HK-2 (cell line): ENCODE measurements around the gene POLL.
A peak's percentile ranks its signal among the peaks of the same experiment; 100 is the strongest.
"Not testable (repeated sequence)": the region's sequence is repeated elsewhere in the genome, so short reads cannot be mapped to it uniquely, and the experiment has no call there.

ENCODE experiments used
- DNase-seq: peaks from one replicate; pipeline ENCODE4 v3.0.0-alpha.2; 2018; ENCODE audit not compliant: unreplicated experiment

Gene POLL

GRCh38 chr10:101587725-101588653 is at the start of gene POLL, which contains the start of gene DPCD:
POLL (minus strand) TSS chr10:101588257; CDS start chr10:101587360, 897 bp downstream.
DPCD (plus strand) TSS chr10:101588321; CDS start chr10:101588337, 16 bp downstream.
- peak; percentile 96 for DNase-seq

GRCh38 chr10:101633510-101633909 is 45.5 kb upstream of the POLL start:
- not testable (repeated sequence) for DNase-seq

GRCh38 chr10:101631821-101632475 is 43.9 kb upstream of the POLL start:
- DNase-seq: no peak

- no peak for DNase-seq
Measured at GRCh38 chr10:101630633-101630920, 42.5 kb upstream of the POLL start.

DNA sequence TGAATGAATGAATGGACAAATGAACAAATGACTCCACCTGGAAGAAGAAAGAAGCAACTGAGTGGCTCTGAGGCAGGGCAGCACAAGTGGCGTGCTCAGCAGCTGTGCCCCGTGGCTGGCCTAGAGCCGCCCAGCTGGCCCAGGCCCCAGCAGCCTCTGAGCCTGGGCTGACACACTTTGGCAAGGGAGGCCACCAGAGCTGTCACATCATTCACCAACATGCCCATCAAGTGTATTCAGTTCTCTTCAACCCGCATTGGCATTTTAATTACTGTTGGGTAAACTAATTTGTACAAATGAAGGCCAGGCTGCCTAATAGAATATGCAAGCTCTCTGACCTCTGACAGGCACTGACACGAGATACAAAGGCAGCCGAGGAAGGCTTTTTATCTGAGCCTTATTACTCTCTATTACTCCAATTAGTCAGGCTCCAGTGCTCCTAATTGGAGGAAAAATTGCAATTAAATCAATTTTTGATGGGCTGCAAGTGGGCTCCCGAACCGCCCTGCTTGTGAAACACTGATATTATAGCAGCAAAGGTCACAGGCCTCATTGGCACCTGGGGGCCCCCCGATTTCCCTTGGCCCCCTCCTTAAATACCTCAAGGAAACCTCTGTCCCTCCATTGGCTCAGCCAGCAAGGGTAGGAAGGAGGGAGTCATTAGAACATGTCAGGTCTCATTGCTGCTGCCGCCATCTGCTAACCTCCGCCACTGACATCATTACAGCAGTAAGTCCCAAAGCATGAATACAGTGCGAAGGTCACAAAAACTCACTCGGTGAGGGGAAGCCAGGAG is 42.0 kb upstream of the POLL start:
- DNase-seq: no peak

GRCh38 chr10:101625821-101626412 is 37.9 kb upstream of the POLL start:
- no peak for DNase-seq

DNA sequence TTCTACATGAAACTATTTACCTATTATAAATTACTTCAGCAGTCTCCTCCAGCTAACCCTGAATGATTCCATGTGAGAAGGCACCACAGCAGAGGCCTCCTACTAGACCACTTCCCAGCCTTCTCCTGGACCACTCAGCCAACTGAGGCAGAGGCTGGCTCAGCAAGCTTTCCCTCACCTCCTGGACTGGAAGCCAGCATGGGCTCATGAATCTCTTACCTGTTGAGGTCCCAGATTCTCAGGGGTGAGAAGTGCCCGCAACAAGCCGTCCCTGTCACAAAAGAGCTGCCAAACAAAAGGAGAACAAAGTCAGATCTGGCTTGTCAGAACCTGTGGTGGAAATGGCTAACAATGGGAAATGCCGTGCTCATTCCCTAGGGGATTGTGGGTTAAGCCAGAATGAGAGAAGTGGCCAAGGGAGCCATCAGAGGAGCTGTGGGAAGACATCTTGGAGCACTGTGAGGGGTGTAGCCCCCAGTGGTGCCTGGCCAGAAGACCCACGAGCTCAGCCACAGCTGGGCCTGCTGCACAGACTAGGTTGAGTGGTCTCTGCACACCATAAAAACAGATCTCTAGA is 36.6 kb upstream of the POLL start:
- no peak for DNase-seq

DNA sequence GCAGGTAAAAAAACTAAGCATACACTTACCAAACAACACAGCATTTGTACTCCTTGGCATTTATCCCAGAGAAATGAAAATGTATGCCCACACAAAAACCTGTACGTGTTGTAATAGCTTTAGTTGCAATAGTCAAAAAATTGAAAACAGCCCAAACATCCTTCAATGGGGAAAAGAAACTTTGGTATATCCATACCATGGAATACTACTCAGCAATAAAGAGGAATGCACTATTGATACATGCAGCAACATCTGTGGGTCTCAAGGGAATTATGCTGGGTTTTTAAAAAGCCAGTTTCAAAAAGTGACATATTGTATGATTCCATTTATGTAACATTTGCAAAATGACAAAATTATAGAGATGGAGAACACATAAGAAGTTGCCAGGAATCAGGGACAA is 35.5 kb upstream of the POLL start:
- DNase-seq: no peak

DNA sequence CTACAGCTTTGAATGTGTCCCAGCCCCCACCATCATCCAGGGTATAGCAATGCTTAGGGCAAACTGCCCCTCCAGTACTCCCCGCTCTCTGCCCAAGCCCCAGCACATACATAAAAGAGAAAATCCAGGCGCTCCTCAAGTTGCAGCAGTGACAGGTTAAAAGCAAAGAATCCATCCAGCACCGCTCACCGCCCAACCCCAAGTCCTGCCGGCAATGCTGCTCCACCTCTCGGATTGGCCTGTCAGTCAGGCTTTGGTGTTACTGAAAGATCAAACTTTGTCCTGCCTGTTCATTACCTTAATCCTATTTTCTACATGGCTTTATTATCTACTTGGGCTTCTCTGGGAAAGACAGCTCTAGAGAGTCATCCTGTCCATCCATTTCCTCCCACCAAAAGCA is 31.9 kb upstream of the POLL start:
- no peak for DNase-seq

- DNase-seq: no peak
Measured at GRCh38 chr10:101618871-101619270, 30.8 kb upstream of the POLL start.

DNA sequence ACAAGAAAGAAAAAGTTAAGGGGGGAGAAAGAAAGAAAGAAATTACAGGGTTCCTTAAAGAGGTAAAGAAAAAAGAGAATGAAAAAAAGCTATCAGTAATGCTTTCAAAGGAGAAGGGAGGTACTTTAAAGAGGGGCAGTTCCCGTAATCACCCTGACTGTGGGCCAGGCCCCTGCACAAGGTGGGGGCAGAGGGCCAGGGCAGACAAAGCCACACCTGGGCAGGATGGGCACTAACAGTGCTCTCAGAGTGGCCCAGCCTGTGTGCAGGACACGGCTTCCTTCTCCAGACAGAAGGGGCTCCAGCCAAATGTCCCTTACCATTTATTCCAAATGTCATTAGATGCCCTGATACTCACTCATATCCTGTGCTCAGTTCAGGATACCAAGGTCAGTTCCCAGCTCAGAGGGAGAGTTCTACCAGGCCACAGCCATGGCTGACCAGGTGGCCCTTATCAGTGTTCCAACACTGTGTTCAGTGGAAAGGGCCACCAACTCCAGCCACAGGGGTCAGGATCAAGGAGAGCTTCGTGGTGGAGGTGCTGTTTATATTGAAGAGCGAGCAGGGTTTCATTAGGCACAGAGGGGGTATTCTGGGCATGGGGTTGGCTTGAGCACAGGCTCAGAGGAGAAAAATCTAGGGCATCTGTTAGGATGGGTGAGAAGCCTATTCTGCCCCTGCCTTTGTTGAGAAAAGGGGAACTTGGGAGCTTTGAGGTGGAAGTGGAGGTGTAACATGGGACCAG is 29.9 kb upstream of the POLL start:
- no peak for DNase-seq

GRCh38 chr10:101617102-101617823 is 29.2 kb upstream of the POLL start:
- no peak for DNase-seq

DNA sequence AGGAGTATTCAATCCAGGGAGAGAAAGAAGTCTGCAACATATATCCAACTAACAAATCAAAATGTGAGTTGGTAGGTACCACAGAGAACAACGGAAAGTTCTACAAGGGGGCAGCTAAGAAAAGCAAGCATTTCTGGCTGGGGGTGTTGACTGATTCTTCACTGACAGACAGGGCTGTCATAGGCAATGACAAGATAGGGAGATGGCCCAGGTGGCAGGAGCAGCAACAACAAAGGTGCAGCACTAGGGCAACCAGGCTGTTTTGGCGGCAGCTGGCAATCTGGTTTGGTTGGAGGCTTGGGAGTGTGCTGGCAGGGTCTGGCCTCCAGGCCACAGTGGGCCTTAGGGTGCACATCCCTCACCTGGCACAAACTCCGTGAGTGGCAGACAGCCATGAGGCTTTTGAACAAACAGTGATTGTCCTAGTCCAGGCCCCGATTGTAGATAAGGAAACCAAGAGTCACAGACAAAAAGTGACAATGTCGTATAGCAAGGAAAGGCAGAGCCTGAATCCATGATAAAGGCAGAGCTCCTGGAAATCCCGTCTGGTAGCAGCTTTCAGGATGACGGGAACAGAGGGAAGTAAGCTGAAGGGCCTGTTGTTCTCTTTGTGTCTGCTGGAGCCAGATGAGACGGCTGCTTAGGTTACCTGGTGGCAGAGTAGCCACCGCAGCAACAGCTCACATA is 28.5 kb upstream of the POLL start:
- no peak for DNase-seq

DNA sequence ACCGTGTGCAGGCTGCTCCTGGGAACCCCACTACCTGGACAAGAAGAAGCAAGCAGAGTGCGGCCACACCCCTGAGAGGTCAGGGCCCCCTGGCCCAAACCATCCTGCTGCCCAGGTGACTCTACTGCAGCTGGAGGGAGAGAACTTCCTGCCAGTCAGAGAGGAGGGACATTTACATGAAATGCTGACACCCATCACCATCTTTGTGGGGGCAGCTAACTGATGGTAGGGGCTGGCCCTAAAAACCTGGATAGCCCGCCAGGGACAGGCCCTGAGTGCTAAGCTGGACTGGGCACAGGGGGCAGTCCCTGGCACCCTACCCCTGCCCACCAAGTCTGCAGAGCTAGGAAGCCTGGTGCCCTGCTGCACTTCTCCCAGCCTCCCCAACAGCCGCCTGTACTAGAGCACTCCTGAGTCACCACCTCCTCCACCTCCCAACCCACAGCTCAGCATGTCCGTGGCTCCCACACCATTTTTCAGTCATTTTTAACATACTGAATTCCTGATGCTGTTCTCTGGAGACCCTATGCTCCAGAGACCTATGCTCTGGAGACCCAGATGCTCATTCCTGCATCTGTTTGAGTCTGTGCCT is 27.6 kb upstream of the POLL start:
- no peak for DNase-seq

- no peak for DNase-seq
Measured at GRCh38 chr10:101614663-101615524, 26.8 kb upstream of the POLL start.

DNA sequence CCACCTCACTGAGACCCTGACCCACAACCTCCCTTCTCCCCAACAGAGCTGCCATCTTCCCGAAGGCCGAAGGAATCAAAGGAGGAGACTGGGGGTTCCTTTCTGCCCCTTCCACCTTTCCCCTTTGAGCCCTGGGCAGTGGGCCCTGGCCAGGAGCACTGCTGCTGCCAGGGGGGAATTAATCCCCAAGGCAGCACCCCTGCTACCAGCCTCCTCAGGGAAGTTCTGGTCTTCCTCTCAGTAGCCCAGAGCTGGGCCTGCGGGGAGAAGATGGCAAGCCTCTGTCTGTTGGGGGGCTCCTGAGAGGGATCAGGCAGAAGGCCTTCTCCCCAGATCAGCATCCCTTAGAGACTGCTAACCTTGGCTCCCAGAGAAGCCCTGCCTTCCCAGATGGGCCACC is 25.6 kb upstream of the POLL start:
- no peak for DNase-seq

DNA sequence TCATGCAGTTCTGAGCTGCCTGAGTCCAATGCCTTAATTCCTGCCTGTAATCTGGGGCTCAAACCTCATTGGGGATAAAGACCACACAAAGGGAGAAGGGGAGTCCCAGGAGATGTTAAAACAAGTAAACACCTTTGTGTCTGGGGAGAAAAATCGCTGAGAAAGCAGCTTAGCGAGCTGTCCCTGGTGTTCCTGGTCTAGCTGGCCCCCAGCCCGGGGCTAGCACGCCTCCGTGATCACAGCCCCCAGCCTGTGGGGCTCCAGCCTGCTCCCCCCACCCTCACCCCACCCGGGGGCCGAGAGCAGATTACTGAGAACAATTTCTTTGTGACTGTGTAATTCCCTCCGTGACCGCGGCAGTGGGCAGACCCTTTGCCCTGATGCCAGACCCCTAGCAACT is 24.8 kb upstream of the POLL start:
- no peak for DNase-seq

DNA sequence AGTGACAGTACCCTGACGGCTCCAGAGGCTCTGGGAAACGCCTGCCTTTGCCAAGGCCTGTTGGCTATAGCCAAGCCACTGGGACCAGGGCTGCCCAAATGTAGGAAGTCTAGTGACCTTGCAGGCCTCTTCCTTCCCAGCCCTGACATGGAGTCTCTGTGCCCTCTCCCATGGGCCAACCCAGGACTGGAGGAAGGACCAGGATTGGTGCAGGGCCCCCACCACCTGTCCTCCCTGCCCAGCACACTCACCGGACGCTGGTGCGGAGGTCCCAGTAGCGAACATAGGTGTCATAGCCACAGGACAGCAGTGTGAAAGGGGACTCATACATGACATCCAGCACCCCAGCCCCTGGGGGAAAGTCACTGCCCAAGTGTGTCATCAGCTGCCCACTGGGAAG is 24.0 kb upstream of the POLL start:
- DNase-seq: no peak
